K562 (cell line): ENCODE measurements around the gene MELK. TPM values are rescaled to one million over a fixed set of nuclear protein-coding genes. Genes with fewer than 3 reads are reported as not detected.
"Not testable (repeated sequence)": the region's sequence is repeated elsewhere in the genome, so short reads cannot be mapped to it uniquely, and the experiment has no call there.

ENCODE experiments used
- ATAC-seq: fragments of 200-7000 bp; cut with Tn5 transposase; 3 replicates; pipeline ENCODE4 v1.9.1; 2020; ENCODE audit warnings: moderate library complexity
- BruUV-seq: library from RNA; stranded (reverse); fragments of 400-500 nt; replicated peaks from 2 replicates; lab custom pipeline; 2021; lab: Mats Ljungman, UMichigan
- CTCF ChIA-PET: fragments of 300-600 bp; formaldehyde crosslinking; extraction: SDS; loops from one replicate; lab custom pipeline; 2021; ENCODE audit warnings: low intra/inter-chr PET ratio; lab: Yijun Ruan, JAX
- POLR2A ChIA-PET: fragments of 300-600, 350-650 bp; sonication (Branson Sonifier 250); formaldehyde crosslinking; extraction: SDS; loops from one replicate; lab custom pipeline; 2021; ENCODE audit warnings: antibody characterized with exemption, inconsistent platforms; lab: Yijun Ruan, JAX
- DNase-seq, 4 experiments: peaks; one replicate each; pipeline versions ENCODE4 v3.0.0 to v3.0.0-alpha.2; 2011 to 2018; ENCODE audit warnings: low spot score in 3 of 4, mixed read lengths in 3 of 4; ENCODE audit errors: extremely low read depth in 1 of 4
- FAIRE-seq: peaks from 2 replicates; lab custom pipeline; 2011; peaks lifted over from hg19 to GRCh38; lab: Jason Lieb, UNC
- H2AFZ ChIP-seq: 2 replicates; pipeline ENCODE4 v1.6.0; 2011; ENCODE audit warnings: low read depth, low read length, control low read depth, inconsistent platforms
- H3K27ac ChIP-seq: fragments of 200-600 bp; 3 replicates; pipeline ENCODE4 v1.8.0; 2011; ENCODE audit warnings: low read depth, mild to moderate bottlenecking, control low read depth, inconsistent platforms, low read length, moderate library complexity, mixed read lengths; ENCODE audit errors: extremely low read depth
- H3K27me3 ChIP-seq, 2 experiments: fragments of 300-600 bp in 1 of 2; 2 replicates in 1 of 2; 3 replicates in 1 of 2; pipeline versions ENCODE4 v1.6.0 to v1.8.0; 2011; ENCODE audit warnings: inconsistent platforms in 2 of 2, low read length in 2 of 2, mild to moderate bottlenecking in 1 of 2, mixed read lengths in 1 of 2, moderate library complexity in 1 of 2; ENCODE audit not compliant: control insufficient read depth in 2 of 2, insufficient read depth in 2 of 2
- H3K36me3 ChIP-seq: fragments of 300-600 bp; 3 replicates; pipeline ENCODE4 v1.8.0; 2011; ENCODE audit warnings: mild to moderate bottlenecking, low read length, inconsistent platforms; ENCODE audit not compliant: control insufficient read depth, insufficient read depth
- H3K4me1 ChIP-seq, 2 experiments: fragments of 200-600 bp in 1 of 2; replicated peaks in 1 of 2; 2 replicates in 1 of 2; 3 replicates in 1 of 2; pipeline versions ENCODE4 v1.5.1 to v1.8.0; 2011; ENCODE audit warnings: inconsistent platforms in 2 of 2, low read length in 2 of 2, mild to moderate bottlenecking in 1 of 2, mixed read lengths in 1 of 2, moderate library complexity in 1 of 2; ENCODE audit not compliant: control insufficient read depth in 2 of 2, insufficient read depth in 2 of 2
- H3K4me2 ChIP-seq: 2 replicates; pipeline ENCODE4 v1.6.1; 2011; ENCODE audit warnings: low read length, control low read depth, inconsistent platforms, mixed read lengths; ENCODE audit not compliant: insufficient read depth
- H3K4me3 ChIP-seq: fragments of 200-600 bp; sonication (generic), shearing (Covaris generic); 2 replicates; pipeline ENCODE4 v1.5.1; 2016; ENCODE audit warnings: control low read depth, inconsistent platforms
- H3K79me2 ChIP-seq: fragments of 200-600 bp; 3 replicates; pipeline ENCODE4 v1.8.0; 2011; ENCODE audit warnings: low read length, inconsistent platforms; ENCODE audit not compliant: control insufficient read depth, insufficient read depth
- H3K9ac ChIP-seq, 2 experiments: 2 replicates each; pipeline versions ENCODE4 v1.6.0 to v1.6.1; 2011; ENCODE audit warnings: low read depth in 2 of 2, low read length in 2 of 2, control low read depth in 1 of 2, inconsistent platforms in 1 of 2, mild to moderate bottlenecking in 1 of 2, mixed read lengths in 1 of 2; ENCODE audit not compliant: insufficient read depth in 1 of 2
- H3K9me1 ChIP-seq: one replicate; pipeline ENCODE4 v1.6.0; 2011; ENCODE audit warnings: inconsistent platforms, mild to moderate bottlenecking, low read length, moderate library complexity; ENCODE audit not compliant: control insufficient read depth, insufficient read depth
- H3K9me3 ChIP-seq: replicated peaks from 2 replicates; pipeline ENCODE4 v1.5.1; 2011; ENCODE audit warnings: low read depth, low read length, inconsistent platforms; ENCODE audit not compliant: control insufficient read depth, insufficient read depth
- H4K20me1 ChIP-seq: replicated peaks from 2 replicates; pipeline ENCODE4 v1.6.1; 2011; ENCODE audit warnings: low read length, inconsistent platforms, mixed read lengths; ENCODE audit not compliant: control insufficient read depth, insufficient read depth
- ARNT ChIP-seq, 2 experiments: fragments of 450-650 bp; IDR thresholded peaks; 2 replicates each; pipeline ENCODE4 v1.6.1; 2016; ENCODE audit warnings: mild to moderate bottlenecking in 1 of 2
- FUS ChIP-seq: fragments of 200-400 bp; formaldehyde crosslinking; optimal IDR thresholded peaks from 2 replicates; pipeline ENCODE3; 2017; ENCODE audit warnings: low read depth, low read length
- ZNF431 ChIP-seq: sonication (generic); formaldehyde crosslinking; IDR thresholded peaks from 2 replicates; pipeline ENCODE4 v1.8.0; 2022; ENCODE audit warnings: mild to moderate bottlenecking, missing genetic modification reagents
- WGBS: fragments of 100-300 bp; shearing (Covaris generic); methylation state at CpG from one replicate; pipeline ENCODE4 v1.1.6; 2016; ENCODE audit warnings: low coverage, mixed read lengths; ENCODE audit not compliant: insufficient coverage; ENCODE audit errors: missing lambda C conversion rate; 5-methylcytosine and 5-hydroxymethylcytosine counted together
- in situ Hi-C: fragments of 300-500 bp; cut with MboI; formaldehyde crosslinking; loops from 4 replicates; pipeline ENCODE4 v1.15.0; 2018; ENCODE audit warnings: inconsistent platforms, mixed read lengths
- intact Hi-C: fragments of 100-400 bp; cut with micrococcal nuclease; formaldehyde crosslinking; loops from 2 replicates; pipeline ENCODE4 v1.14.2; 2022
- polyA plus RNA-seq, 8 experiments: library from polyadenylated mRNA; depleted of rRNA in 4 of 8; stranded (reverse) in 5 of 8; unstranded in 3 of 8; fragments of >200 nt; fragmentation: Nextera tagmentation in 2 of 8; fragmentation: Illumina TruSeq in 1 of 8; extraction: Ambion mirVana in 2 of 8; extraction: Trizol in 1 of 8; gene quantifications; 2 replicates each; pipeline versions ENCODE4 v1.2.1 to v1.2.3, GENCODE V29; 2011 to 2014; ENCODE audit warnings: inconsistent platforms in 1 of 8, missing spikeins in 1 of 8
- total RNA-seq, 7 experiments: library from RNA; depleted of rRNA in 6 of 7; stranded (reverse); fragments of >200 nt in 6 of 7; fragmentation: Illumina TruSeq in 2 of 7; extraction: Trizol in 2 of 7; gene quantifications; 2 replicates each; pipeline versions ENCODE4 v1.2.1 to v1.2.3, GENCODE V29; 2011 to 2021; ENCODE audit warnings: low replicate concordance in 1 of 7

Gene MELK
- total and polyA plus RNA-seq, 9 of the 15 experiments (the other 6 are each of a cell fraction or from before 2014, with no cell fraction given) = 33.3 to 57.3 (median 43.8) TPM

- TF ChIP-seq FUS = no peak
- TF ChIP-seq, all 486 proteins: peak for 0
Measured at GRCh38 chr9:36530224-36530623, 42.5 kb upstream of the MELK start (continued).

- intact Hi-C loops (no loop called here), in situ Hi-C loops (no loop called here)
- Histone ChIP-seq H3K4me1 (no peaks in the 10 kb centered on the region), H3K9ac (no peak overlapping the region), H3K4me3 (no peak overlapping the region), H3K9me3 (no peaks in the 10 kb centered on the region; the same call in 1 of the 2 replicates), H4K20me1 (no peaks in the 10 kb centered on the region), H3K9me1 (no peaks in the 10 kb centered on the region), H3K4me2 (no peak overlapping the region), H3K27me3 (peaks cover 0 to 2% of the 10 kb centered on the region in 2 experiments; a peak in 3 of 5 replicates)
- DNase-seq (no peak), ATAC-seq (no peak), FAIRE-seq (no peak)
- POLR2A ChIA-PET = no interaction called here
- WGBS = 0% methylated on average over 2 of the region's 3 CpGs
- no peak for TF ChIP-seq ARNT (IDR thresholded peaks at IDR 0.05)
- TF ChIP-seq, all 486 proteins: peak for 0
- H2AFZ ChIP-seq = no peak overlapping the region
- no peaks in the 10 kb centered on the region for H3K79me2 ChIP-seq
- no peaks in the 10 kb centered on the region for H3K36me3 ChIP-seq
- BruUV-seq = no TSS peak
- CTCF ChIA-PET = no interaction called here
- no peak overlapping the region for H3K27ac ChIP-seq
Measured at GRCh38 chr9:36532353-36532752, 40.3 kb upstream of the MELK start.

GRCh38 chr9:36533726-36534125 is 39.0 kb upstream of the MELK start:
- H3K36me3 ChIP-seq, CTCF ChIA-PET, H3K4me2 ChIP-seq, ATAC-seq, DNase-seq, H3K9me1 ChIP-seq, H2AFZ ChIP-seq, H3K9ac ChIP-seq, intact Hi-C loops, POLR2A ChIA-PET, H3K79me2 ChIP-seq, H3K27me3 ChIP-seq, H4K20me1 ChIP-seq, H3K9me3 ChIP-seq, H3K4me1 ChIP-seq, BruUV-seq, H3K27ac ChIP-seq, H3K4me3 ChIP-seq, in situ Hi-C loops, FAIRE-seq: not testable (repeated sequence)
- whole genome bisulfite sequencing = 7% methylated on average over 5 of the region's 6 CpGs
- peak; percentile 92 for TF ChIP-seq ZNF431 (CRISPR knock-in tag)
